GM19455 (cell line): Measurements from ENCODE around the gene TEF.
"Not testable (repeated sequence)": the region's sequence is repeated elsewhere in the genome, so short reads cannot be mapped to it uniquely, and the experiment has no call there.

Source experiments
- ATAC-seq: cut with Tn5 transposase; IDR thresholded peaks from one replicate; pipeline ENCODE4 v1.9.1; 2021; ENCODE audit not compliant: unreplicated experiment

Gene TEF

DNA sequence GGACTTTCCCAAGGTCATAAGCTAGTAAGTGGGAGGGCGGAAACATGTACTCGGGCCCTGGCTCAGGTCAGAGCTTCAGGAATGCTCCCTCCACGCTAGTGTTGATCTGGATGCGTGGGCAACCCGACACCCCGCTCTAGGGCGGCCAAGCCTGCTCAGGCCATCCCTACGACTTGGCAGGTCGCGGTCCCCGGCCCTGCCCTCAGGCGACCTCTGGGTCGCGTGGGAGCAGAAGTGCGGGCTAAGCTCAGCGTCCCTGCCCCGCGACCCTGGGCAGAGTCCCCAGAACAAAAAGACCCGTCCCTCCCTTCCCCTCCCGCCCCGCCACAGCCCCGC lies 781 bp upstream of the TEF start:
- ATAC-seq = peak; percentile 15

DNA sequence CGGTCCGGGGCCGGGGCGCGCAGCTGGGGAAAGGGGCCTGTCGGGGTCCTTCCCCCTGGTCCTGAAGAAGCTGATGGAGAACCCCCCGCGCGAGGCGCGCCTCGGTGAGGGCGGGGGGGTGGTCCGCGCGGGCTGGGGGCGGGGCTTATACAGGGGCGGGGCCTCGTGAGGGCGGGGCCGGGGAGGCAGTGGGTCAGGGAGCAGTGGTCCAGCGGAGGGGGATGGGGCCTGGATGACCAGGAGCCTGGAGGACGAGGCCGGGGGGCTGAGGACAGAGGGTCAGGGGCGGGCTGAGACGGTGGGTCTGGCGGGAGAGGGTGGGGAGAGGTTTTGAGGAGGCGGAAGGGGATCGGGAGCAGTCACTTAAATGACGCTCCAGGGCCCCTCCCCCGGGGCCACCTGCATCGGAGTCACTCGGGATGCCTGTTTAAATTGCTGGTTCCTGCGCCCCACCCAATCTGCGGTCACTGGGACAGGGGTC lies 396 bp downstream of the TEF start:
- peak; percentile 41 for ATAC-seq

DNA sequence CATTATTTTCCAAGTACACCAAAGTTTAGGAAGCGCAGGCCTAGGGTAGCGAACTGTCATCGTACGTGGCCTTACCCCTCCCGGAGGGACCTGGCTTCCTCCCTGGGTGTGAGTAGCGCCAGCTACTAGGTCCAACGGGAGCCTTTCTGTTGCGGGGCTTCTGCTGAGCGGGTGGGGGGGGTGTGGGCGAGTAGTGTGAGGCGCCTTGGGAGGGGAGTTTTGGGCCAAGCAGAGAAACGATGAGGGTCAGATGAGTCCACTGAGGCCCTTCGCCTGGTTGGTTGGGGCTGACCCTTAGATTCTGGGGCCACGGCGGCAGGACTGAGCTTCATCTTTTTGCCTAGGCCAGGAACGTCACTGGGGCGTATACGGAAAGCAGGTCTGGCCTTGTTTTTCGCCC lies 868 bp downstream of the TEF start:
- ATAC-seq = no peak

DNA sequence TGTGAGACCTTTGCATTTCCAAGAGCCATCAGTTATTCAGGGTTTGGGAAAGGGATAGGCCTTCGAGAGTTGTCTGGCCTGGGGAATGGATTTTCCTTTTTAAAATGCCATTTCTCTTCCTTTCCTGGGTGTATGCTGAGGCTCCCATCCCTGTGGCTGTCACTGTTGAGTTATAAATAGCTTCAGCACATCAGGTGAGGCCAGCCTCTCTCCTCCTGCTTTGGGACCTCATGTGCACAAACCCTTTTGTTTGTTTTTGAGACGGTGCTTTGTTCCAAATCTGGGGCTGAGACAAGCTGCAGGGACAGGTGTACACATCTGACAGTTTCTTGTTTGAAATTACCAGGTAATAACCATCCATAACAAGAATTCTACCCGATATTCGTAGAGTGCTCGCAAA lies 1.3 kb downstream of the TEF start:
- ATAC-seq = no peak

DNA sequence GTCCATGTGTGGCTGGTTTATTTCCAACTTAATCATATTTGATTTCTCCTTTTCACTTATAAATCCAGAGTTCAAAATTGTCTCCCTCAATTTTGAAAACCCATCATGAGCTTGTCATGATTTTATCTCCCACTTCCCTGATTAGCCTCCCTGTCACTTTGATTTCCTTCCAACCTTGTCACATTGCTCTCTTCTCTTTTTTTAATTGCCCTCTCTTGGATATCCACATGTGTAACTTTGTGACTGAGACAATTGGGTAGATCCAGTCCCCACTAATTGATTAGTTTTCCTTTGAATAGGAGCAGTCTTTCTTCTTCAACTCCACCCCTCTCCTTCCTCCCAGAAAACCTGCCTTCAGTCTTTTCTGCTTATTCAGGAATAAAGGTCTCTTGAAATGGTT lies 2.4 kb downstream of the TEF start:
- ATAC-seq = no peak

DNA sequence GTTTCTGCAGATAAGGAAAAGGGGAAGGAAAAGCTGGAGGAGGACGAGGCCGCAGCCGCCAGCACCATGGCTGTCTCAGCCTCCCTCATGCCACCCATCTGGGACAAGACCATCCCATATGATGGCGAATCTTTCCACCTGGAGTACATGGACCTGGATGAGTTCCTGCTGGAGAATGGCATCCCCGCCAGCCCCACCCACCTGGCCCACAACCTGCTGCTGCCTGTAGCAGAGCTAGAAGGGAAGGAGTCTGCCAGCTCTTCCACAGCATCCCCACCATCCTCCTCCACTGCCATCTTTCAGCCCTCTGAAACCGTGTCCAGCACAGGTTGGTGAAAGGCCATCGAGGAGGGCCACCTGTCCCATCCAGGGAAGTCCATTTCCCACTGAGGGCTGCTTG lies 5.6 kb downstream of the TEF start:
- no peak for ATAC-seq

DNA sequence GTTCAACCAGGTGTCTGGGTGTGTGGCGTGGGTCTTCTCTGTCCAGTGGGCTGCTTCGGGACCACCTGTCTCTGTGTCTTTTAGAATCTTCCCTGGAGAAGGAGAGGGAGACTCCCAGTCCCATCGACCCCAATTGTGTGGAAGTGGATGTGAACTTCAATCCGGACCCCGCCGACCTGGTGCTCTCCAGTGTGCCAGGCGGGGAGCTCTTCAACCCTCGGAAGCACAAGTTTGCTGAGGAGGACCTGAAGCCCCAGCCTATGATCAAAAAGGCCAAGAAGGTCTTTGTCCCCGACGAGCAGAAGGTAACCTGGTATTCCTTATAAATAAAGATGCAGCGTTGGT lies 12.2 kb downstream of the TEF start:
- ATAC-seq = no peak

DNA sequence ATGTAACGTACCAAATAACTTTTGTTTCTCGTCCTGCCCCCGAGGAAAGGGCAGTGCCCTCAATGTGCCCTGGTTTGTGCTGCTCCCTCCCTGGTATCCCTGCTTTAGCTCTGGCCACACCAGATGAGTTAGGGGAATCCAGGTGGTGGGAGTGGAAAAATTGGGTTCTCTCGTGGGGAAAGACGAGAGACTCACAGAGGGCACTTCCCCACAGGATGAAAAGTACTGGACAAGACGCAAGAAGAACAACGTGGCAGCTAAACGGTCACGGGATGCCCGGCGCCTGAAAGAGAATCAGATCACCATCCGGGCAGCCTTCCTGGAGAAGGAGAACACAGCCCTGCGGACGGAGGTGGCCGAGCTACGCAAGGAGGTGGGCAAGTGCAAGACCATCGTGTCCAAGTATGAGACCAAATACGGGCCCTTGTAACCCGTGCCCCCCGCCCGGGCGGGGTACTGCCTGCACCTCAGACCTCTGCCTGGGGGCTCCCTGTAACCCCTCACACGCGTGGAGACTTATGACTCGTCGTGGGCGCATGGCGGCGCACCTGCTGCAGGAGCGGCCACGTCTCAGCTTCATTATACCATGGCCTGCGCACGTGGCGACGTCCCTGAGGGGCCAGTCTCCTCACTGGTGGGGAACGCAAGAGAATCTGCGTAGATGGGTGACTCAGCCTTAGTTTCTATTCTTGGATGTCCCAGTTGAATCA lies 13.9 kb downstream of the TEF start:
- no peak for ATAC-seq

DNA sequence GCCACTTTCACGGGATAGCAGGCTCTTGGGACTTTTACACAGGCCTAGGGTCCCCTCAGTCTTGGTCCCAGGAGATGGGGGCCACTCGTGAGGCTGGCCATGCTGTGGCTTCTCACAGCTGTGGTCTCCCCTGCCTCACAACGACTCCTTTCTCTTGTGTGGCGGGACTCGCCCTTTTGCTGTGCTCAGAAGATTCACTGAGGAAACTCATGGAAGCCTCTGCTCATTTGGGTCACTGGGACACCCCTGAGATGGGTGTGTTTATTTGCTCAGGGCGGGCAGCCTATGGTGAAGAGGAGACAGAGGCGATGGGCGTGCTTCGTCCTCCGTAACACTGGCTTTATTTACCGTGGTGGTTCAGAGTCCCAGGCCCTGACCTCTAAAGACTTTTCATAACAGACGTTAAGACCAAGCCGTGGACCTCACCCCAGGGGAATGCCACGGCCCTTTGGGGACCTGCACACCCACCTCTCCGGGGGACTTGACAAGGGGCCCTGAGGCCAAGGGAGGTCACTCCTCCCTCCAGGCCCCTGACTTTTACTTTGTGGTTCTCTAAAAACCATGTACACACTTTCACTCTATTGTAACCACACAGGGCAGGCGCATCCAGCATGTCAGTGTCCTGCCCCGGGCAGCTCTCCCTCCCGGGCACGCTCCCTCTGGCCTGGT lies 15.5 kb downstream of the TEF start:
- ATAC-seq = no peak

DNA sequence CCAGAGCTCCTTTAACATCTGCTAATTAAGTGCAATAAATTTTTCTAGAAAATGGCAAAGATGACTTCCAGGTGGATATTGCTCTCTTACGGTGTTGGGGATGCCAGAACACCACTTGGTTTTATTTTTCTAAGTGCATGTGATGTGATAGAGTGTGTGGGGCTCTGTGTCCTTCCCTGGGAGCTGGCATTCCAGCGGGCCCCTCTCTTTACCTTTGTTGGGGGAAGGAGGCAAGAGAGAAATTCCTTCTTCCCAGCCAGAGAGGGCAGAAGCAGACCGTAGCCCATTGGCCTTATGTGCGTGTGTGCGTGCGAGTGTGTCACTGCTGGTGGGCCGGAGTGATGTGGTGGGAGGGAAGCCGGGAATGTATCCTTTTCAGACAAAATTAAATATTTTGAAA lies 17.2 kb downstream of the TEF start:
- ATAC-seq = no peak

DNA sequence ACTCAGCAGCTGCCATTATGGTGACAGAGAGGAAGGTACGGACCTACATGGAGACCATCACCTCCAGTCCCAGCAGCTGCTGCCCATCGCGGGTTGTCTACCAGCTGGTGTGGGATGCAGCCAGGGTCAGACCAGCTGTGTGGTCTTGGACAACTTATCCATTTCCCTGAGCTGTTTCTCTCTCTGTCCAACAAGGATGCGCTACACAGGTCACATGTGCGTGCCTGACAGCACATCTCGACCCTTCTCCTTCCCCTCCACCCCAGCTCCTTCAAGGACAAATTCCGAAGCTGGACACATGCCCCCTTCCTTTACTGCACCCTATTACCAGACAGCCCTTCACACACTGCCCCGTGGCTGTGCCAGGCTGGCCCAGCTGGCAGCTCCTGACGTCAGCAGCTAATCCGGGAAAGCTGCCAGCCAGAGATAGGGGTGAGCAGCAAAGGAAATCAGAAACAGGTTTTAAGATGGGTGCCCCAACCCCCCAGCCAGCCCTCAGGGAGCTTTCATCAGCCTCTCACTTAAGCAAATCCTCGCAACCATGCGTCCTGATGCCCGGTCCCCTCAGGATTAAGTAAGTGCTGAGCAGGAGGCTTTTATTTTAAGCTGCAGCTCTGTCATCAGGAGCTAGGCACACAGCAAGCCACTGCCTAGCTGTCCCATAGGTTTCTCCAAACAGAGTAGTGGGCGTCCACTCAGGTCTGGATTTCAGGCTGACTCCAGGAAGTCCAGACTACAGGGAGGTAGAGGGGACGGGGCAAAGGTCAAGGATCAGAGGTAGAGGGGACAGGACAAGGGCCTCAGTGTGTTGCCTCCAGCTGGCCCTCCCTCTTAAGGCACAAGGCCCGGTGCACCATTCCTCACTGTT lies 20.3 kb downstream of the TEF start:
- ATAC-seq = no peak

DNA sequence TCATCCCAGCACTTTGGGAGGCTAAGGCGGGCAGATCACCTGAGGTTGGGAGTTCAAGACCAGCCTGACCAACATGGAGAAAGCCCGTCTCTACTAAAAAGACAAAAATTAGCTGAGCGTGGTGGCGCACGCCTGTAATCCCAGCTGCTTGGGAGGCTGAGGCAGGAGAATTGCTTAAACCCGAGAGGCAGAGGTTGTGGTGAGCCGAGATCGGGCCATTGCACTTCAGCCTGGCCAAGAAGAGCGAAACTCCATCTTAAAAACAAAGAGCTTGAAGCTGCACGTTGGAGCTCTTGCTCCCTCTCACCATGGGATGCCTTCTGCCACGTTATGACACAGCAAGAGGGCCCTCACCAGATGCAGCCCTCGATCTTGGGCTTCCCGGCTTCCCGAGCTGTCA lies 21.1 kb downstream of the TEF start:
- not testable (repeated sequence) for ATAC-seq

DNA sequence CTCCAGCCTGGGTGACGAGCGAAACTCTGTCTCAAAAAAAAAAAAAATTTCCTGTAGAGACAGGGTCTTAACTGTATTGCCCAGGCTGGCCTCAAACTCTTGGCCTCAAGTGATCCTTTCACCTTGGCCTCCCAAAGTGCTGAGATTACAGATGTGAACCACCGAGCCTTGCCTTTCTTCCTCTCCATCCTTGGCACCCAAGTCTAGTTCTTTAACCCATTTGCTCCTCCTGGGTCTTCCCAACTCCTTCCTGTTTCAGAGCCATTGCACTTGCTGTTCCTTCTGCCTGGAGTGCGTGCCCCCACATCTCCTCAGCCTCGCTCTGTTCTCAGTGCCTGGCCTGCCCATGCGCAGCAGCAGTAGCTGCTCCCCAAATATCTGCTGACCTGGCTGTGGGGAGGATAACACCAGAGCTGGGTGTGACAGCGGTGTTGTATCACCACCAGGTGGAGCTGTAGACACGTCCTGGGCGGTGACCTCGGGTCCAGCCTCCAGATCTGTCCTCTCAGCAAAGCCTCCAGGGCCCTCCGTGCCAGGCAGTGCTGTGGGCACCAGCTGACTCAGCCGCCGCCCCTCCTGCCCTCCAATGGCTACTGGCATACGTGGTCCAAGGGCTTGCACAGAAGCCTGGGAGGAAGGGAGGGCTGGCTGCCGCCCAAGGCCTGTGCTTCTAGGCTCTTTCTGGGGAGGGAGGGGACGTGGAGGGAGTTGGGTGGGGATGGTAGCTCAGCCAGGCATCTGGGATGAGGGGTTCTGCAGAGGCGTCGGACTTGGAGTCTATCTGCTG lies 22.0 kb downstream of the TEF start:
- ATAC-seq = peak; percentile 84

DNA sequence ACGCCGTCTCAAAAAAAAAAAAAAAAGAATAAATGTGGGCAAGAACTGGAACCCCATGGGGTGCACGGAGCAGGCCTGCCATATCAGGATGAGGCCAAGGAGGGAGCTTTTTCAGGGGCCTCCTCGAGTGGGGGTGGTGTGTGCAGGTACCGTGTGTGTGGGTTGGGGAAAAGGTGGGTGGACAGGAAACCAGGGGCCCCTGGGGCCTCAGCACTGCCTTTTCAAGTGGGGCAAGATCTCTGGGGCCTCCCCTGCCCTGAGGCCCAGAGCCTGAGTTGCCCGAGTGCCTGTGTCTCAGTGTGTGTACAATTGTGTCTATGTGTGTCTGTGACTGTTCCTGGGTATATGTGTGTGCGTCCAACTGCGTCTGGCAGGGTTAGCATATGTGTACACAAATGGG lies 23.8 kb downstream of the TEF start:
- ATAC-seq = no peak

DNA sequence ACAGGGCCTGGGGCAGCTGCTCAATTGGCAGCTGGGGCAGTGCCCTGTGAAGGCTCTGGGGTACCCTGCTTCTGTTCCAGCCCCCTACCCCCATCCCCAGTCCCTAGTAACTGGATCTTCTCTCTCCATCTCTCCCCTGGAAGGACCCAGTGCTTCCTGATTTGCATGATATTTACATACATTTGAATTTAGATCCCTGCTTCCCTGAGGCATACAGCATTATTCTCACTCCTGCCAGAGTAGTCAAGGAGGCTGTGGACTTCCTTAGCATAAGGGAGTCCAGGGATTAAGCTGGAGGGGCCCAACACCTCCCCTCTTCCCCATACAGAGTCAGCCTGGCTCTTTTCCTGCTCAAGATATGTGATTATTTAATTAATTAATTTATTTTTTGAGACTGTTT lies 24.7 kb downstream of the TEF start:
- no peak for ATAC-seq

DNA sequence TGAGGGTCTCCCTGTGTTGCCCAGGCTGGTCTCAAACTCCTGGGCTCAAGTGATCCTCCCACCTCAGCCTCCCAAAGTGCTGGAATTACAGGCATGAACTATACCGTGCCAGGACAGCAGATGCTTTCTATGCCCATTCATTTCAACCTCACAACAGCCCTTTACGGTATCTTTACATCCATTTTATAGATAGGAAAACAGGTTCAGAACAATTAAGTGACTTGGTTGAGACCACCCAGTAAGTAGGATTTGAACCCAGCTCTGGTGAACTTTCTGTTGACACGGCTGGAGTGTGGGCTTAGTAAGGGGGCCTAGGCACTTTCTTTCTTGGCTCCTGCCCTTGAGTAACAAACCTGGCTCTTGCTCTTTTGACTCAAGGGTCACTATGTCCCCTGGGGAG lies 25.7 kb downstream of the TEF start:
- ATAC-seq = no peak

DNA sequence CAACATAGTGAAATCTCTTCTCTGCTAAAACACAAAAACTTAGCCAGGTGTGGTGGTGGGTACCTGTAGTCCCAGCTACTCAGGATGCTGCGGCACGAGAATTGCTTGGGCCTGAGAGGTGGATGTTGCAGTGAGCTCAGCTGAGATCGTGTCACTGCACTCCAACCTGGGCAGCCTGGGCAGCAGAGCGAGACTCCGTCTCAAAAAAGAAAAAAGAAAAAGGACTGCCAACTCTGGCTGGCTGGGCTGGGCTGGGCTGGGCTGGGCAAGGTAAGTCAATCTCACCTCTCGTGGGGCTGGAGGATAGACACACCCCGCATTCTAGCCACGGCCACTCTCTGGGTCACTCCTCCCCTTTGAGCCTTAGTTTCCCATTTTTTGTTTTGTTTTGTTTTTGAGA lies 26.9 kb downstream of the TEF start:
- ATAC-seq = no peak

DNA sequence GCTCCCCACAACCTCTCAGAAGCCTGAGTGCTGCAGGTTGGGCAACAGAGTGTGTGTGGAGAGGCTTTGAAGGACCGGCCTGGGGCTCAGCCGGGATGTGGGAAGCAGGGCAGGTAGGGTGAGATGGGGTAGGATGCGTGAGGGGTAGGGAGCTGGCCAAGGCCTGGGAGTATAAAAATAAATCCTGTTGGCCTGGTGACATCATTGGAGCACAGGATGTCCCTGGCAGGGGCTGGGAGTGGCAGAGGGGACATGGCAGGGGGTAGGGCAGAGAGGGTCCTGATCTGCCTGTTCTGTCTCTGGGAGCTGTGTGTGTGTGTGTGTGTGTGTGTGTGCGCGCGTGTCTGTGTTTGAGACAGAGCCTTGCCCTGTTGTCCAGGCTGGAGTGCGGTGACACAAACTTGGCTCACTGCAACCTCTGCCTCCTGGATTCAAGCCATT lies 28.6 kb downstream of the TEF start:
- ATAC-seq = no peak

DNA sequence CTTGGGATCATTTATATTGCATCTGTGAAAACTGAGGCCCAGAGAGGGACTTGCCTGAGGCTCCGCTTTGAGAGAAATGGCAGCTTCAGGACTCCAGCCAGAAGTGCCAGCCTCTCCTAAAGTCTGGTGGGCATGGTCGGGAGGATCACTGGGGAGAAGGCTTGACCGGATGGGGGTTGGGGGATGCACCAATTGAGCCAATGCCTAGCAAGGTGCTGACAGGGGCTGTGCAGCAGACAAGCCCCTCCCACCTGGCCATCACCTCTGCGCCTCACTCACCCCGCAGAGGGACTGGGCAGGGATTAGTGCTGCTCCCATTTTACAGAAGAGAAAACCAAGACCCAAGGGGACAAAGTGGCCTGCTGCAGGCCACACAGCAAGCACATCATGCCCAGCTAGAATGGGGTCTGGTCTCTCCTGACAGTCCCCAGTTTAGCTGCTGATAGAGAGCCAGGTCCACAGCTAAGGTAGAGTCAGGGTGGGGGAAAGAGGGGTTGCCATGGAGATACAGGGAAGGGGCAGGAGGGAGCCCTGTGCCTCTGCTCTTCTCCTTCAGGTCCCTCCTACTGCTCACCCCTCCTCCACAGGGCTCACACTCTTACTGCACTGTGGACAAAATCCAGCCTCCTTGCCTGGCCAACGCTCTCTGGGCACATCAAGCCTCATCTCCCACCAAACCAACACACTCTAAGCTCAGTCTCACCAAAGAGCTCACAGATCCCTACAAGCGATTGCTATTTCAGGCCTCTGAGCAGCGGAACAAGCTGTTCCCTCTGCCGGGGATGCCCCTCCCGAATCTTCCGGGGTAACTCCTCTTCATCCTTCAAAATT lies 29.5 kb downstream of the TEF start:
- no peak for ATAC-seq

DNA sequence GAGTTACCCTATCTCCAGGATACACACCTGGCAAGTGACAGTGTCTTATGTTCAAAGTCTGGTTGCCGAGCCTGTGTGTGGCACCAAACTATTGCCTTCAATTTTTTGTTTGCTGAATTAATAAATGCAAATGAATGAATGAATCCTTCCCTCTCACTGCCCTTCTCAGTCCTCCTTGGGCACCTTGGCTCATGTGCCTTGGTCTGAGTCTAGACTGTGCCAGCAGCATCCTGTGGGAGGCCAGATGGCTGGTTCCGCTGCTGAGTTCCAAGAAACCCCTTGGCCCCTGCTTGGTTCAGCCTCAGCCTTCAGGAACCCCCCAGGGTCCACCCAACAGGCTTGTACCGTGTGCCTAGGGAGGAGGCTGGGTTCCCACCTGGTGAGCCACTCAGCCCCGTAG lies 33.8 kb downstream of the TEF start:
- ATAC-seq = no peak
